NCI-H2196 treated with DMSO at 0.1 percent for 48 hours (cell line): ENCODE measurements around the gene PELI2.
"Not testable (repeated sequence)": the region's sequence is repeated elsewhere in the genome, so short reads cannot be mapped to it uniquely, and the experiment has no call there.

Experiments
- DNase-seq: peaks from one replicate; lab custom pipeline; 2025; ENCODE audit not compliant: unreplicated experiment; lab: John Stamatoyannopoulos, UW

Gene PELI2

DNA sequence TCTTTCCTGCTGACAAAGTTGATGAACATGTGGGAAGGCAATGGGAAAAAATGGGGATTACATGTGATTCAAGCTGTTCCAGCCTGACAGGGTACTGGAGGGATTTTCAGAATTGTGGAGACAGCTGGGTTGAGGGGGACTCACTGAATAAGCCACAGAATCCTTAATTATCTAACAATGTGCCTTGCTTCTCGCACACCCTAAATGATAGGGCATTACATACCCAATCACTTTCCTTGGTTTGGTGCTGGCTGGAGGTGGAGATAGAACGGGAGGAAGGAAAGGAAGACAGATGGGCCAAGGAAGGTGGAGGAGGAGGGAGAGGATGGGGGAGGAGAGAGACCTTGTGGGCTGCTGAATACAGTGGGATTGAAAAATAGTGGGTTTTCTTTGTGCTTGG is 20.7 kb downstream of the PELI2 start:
- DNase-seq: no peak

DNA sequence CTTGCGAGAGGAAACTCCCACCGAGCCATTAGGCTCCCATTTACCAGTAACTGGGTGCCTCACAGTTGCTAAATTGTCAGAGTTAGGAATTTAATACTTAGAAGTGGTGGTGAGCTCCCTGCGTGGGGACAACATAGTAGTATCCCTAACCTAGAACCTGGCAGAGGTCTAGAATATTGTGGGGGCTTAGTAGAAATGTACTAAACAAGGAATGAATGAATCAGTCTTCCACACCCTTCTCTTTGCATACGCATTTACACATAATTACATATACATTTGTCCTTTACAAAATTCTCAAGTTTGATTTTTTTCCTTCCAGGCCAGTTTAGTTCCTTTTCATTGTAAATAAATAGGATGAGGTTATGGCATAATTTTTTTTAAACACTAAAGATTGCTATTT is 24.1 kb downstream of the PELI2 start:
- no peak for DNase-seq

DNA sequence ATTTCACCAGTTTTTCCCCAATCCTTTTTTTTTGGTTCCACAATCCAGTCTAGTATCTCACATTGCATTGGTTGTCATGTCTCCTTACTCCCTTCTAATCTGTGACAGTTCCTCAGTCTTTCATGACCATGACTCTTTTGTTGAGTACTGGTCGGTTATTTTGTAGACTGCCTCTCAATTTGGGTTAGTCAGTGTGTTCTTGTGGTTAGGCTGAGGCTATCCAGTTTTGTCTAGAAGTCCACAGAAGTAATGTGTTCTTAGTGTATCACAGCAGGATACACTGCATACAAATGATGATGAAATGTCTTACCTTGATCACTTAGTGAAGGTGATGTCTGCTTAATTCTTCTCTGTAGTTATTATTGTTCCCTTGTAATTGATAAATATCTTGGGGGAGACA is 24.8 kb downstream of the PELI2 start:
- DNase-seq: no peak

DNA sequence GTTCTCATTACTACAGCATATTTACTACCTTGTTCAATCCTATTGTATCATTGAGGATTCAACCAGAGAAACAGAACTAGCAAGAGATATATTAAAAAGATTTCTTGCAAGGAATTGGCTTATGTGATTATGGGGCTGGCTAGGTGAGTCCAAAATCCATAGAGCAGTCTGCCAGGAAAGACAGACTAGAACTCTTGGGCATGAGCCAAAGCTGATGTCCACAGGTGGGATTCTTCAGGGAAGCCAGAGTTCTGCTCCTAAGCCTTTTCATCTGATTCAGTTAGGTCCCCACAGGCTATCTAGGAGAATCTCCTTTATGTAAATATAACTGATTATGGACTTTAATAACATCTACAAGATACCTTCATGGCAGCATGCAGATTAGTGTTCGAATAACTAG is 26.0 kb downstream of the PELI2 start:
- DNase-seq: no peak

DNA sequence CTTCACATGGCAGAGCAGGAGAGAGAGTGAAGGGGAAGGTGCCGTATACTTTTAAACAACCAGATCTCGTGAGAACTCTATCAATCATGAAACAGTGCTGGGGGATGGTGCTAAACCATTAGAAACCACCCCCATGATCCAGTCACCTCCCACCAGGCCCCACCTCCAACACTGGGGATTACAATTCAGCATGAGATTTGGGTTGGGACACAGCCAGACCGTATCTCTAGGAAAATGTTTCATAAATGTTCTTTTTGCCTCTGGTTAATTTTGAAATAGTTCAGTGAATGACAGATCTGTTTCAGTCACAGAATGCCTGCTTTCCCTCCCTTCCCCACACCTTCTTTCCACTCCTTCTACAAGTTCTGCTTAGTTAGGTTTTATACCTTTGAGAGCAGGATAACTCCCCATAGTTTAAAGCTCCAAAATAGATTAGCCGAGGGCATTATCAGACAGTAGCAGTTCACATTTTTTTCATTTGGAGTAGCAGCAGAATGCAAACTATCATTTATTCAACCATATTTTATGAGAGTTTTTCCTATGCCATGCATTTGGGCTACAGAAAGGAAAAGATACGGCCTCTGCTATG is 27.1 kb downstream of the PELI2 start:
- no peak for DNase-seq

DNA sequence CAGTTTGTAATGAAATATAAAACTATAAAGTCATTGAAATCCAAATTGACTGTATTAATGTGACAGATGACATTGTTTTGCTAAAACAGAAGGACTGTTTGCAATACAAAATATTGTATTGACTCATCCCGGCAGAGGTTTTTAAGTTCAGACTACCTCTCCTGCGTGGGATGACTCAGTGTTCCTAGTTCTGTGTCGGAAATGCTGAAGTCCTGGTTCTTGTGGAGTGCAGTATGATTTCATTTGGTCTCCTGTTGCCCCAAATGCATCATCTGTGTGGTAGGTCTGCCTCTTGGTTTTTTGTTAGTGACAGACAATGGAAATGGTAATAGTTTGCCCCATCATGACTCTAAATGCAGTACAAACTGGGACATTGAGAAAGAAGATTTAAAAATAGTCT is 27.8 kb downstream of the PELI2 start:
- DNase-seq: no peak

DNA sequence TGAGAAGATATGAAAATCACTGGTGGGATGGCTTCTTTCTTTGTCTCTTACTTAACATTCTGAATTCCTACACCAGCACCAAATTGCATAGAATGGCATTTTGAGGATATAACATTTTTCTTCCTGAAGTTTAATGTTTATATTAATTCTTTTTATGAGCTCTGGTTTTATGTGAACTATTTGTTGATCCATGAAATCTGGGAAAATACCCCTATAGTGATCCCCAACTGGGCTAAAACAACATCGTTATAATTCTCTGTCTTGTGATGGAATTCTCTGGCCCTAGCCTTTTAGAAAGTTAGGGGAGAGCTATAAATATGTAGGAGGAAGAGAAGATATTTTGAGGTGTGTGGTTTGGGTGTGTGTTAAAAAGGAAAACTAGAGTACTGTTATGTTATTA is 29.2 kb downstream of the PELI2 start:
- DNase-seq: no peak

DNA sequence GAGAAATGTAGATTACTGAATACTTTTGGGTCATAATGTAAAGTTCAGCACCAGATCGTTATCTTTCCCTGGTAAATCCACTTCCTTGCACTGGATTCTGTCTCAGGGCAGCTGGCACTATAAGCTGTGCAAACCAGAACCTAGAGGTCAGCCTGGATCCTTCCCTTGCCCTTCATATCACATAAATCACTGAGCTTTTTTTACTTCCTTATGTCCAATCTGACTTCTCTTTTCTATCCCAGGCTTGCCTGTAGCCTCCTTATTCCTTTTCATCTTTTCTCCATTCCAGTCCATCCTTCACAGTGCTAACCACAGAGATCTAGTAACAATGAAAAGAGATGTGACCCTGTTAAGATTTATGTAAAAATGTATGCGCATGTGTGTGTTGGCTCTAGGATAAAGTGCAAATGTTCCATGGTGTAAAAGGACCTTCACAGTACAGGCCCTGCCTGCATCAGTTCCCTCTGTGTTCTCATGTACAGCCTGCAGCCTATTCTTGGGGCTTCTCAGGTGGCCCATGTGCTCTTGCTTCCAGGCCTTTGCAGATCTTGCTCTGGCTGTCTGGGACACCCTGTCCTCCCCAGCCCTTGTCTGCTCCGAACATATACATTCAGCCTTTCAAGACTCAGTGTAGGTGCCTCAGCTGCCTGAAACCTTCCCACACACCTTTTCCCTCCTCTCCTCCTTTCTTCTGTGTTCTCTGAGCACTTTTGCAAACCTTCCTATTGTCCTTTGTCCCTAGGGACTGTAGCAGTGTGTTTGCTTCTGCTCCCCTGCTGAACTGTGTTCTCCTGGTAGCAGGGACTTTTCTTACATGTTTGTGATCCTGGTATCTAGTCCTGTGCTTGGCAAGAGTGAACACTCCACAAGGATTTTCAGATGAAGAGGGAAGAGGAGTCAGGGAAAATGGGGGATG is 30.0 kb downstream of the PELI2 start:
- no peak for DNase-seq

DNA sequence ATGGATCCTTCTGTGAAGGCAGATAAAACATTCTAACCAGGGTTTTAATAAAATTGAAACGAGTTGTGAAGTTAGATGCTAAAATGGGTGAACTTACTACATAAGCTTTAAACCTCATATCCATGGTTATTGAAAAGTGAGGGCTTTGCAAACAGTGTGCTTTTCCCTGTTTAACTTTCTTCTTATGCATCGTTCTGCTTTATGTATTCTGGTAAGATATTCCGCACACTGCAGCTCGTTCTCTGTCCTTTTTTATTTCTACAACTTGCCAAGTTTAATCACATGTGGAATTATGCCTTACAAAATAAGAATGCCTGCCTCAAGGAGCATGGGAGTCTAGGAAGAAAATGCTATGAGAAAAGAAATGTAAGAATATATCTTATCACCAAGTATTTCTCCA is 30.9 kb downstream of the PELI2 start:
- no peak for DNase-seq

DNA sequence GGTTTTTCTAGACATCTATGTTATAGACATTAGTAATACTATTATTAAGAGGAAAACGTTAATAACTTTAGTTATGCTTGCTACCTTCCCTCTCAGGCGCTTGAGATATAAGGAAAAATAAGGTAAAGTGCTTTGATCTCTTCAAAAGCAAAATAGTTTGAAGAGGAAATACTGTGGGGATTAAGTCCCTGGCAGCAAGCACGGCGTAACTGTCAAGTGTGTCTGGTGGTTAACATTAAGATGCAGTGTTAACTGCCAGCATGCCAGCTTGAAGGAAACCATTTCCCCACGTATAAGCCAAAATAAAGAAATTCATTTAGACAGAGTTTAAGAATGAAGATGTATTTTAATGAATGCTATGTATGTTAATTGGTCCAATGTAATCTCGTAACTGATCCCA is 31.8 kb downstream of the PELI2 start:
- no peak for DNase-seq

DNA sequence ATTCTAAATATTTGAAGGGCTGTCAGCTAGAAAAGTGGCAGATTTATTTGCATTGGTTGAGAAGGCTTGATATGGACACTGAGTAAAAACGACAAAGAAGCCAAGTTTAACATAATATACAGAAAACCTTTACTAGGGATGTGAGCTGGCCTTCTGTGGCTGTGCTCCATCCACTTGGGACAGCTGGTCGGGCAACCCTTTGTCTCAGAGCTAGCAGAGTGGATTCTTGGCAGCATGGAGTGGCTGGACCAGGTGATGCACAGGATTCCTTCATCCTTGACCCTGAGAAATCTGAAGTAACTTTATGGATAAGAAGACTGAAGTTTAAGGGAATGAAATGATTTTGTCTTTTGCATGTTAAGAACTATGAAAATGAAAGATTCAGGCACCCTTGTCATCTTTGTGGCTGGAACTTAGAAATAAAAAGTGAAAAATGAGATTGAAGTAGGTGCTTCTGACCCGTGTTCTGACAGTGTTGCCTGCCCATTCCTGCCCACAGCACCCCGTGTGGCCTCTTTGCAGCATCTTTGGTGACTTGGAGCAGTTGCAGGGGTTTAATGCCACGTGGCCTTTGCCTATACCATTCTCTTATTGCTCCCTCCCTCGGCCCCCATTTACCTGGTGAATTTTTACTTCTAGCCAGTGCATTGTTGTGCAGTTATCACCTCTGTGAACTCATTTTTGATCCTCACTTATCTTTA is 32.6 kb downstream of the PELI2 start:
- no peak for DNase-seq

DNA sequence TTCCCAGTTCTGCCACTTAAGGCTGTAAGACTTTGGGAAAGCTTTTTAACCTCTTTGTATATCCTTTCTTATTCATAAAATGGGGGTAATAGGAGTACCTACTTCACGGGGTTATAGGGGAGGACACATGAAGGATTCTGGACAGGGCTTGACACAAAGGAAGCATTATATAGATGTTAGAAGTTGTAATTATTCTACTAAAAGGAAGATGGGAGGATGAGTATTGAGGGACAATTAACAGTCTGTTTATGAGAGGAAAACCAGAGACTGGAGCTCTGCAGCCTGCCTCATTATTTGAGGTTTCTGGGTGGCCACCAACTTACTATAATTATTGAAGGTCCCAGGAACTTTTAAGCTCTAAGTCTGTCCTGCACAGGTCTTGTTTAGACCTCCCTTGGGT is 34.0 kb downstream of the PELI2 start:
- DNase-seq: no peak

DNA sequence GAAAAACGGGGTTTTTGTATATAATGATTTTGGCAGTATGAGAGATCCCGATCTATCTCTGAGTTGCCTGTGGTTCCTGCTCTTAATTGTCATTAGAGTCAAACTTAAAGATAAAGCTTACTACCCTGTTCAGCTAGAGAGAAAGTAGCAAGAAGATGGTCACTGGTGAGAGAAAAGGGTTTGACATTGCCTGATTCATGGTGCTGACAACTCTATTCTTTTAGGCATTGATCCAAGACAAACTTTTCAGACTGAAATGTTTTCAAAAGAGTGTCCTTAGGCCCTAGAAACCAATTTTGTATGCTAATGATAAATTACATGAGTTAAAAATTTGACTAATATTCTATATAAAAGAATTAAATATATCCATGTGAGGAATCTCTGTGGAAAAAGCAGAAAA is 35.1 kb downstream of the PELI2 start:
- no peak for DNase-seq

DNA sequence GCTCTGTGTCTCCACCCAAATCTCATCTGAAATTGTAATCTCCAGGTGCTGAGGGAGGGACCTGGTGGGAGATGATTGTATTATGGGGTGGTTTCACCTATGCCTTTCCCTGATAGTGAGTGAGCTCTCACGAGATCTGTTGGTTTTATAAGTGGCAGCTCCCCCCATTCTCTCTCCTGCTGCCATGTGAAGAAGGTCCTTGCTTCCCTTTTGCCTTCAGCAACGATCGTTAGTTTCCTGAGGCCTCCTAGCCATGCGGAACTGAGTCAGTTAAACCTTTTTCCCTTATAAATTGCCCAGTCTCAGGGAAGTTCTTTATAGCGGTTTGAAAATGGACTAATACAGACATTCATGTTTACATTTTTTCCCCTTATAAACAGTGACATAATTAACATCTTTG is 36.1 kb downstream of the PELI2 start:
- DNase-seq: no peak

DNA sequence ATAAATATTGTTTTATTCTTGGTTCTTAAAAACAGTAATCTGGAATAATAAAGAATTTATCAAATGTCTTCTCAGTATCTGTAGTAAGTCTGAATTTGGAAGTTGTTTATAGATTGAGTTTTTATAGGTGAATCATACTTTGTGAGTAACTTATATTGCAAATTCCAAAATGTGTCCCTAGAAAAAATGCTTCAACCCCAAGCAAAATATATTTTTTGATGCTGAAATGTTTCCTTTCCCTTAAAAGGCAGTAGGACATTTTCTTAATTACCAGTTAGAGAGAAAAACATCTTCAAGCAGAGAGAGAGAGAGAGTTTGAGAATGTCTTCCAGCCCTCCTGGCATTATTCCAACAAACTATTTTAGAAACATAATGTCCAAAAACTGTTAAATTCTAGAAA is 37.9 kb downstream of the PELI2 start:
- no peak for DNase-seq

DNA sequence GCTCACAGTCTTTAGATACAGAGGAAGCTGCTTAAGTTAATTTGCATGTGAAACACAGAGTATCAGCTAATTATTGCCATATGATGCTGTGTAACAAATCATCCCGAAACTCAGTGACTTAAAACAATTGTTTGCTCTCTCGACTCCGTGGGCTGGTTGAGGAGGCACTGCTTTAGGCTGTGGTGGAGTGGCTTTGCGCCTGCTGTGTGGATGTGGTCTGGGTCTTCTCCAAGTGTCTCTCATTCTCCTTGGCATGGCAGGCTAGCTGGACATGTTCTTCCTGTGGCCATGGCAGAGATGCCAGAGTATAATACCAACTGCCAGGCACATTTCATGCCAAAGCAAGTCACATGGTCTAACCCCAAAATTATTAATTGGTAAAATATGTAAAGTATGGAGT is 40.9 kb downstream of the PELI2 start:
- DNase-seq: no peak

DNA sequence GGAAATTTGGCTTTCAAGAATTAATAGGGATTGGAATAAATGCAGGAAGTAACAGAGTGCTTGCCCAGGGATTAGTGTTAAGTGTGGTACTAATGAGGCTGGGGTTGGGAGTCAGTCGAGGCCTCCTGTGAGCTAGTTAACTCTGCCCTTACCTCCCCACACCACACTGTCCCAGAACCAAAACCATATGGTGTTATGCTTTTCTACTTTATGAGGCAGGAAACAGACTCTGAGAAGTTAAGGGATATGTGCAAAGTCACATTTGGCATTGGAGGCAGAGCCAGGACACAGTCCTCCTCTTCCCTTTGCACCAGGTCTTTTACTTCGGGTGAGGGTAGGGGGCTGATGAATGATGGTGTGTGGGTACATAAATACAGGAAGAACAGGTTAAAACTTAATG is 41.9 kb downstream of the PELI2 start:
- no peak for DNase-seq

DNA sequence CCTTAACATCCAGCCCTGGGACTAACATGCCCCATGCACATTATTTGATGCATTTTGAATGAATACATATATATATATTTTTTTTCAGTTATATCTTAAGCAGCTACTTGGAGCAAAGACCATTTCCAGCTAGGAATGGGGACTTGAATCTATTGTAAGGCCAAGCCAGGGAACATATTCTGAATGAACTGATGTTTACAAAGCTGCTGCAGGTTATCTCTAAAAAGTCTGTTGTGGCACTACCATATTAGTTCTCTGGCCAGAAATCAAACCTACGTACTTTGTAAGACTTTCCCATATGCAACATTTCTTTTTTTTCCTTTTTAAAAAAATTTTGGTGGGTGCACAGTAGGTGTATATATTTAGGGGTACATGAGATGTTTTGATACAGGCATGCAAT is 43.4 kb downstream of the PELI2 start:
- no peak for DNase-seq

DNA sequence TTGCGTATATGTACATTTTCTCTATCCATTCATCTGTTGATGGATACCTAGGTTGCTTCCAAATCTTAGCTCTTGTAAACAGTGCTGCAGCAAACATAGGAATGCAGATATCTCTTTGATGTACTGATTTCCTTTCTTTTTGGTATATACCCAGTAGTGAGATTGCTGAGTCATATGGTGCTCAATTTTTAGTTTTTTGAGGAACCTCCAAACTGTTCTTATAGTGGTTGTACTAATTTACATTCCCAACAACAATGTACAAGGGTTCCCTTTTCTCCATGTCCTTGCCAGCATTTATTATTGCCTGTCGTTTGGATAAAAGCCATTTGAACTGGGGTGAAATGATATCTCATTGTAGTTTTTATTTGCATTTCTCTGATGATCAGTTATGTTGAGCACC is 44.3 kb downstream of the PELI2 start:
- no peak for DNase-seq

DNA sequence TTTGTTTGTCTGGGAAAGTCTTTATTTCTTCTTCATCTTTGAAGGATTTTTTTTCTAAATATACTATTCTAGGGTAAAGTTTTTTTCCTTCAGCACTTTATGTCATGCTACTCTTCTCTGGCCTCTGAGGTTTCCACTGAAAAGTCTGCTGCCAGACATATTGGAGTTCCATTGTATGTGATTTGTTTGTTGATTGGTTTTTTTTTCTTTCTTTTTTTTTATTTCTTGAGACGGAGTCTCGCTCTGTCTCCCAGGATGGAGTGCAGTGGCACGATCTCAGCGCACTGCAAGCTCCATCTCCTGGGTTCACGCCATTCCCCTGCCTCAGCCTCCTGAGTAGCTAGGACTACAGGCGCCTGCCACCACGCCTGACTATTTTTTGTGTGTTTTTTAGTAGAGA is 48.4 kb downstream of the PELI2 start:
- DNase-seq: not testable (repeated sequence)

DNA sequence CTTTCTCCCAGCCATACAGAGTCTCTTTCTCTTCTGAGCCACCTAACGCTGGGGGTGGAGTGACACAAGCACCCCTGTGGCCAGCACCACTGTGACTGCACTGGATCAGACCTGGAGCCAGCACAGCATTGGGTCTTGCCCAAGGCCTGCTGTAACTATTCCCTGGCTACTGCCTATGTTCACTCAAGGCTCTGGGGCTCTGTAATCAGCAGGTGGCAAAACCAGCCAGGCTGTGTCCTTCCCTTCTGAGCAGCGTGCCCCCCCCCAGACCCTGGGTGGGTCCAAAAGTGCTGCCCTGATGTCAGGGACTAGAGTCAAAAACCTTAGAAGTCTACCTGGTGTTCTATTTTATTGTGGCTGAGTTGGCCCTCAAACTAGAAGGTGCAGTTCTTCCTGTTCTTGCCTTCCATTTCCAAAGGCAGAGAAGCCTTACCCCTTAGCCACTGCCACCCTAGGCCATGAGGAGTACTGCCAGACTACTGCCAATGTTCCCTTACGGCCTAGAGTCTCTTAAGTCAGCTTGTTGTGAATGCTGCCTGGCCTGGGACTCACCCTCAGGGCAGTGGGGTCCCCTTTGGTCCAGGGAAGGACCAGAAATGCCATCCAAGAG is 49.9 kb downstream of the PELI2 start:
- no peak for DNase-seq

DNA sequence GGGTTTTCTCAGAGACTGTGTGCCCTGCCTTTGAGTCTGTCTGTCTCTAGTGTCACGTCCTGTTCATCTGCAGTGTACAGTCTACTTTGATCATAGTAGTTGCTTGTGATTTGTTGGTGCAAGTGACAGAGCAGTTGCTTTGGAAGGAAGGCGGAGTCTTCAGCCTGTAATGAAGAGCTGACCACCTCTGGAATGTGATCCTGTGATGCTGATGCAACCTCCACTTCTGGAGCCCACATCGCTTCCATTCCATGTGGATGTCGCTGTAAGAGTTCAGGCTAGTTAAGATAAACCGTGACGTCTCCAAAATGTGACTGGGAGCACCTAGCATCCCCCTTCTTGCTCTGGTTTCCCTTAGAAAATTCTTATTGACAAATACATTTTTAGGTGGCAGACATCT is 51.8 kb downstream of the PELI2 start:
- DNase-seq: no peak
